ENCODE results near the gene TMEM132E. TPM values are rescaled to one million over a fixed set of nuclear protein-coding genes. Genes with fewer than 3 reads are reported as not detected.
A peak's percentile ranks its signal among the peaks of the same experiment; 100 is the strongest.

Gene TMEM132E
- total and polyA plus RNA-seq, 9 donors = 0.07 to 0.80 (median 0.22) TPM

GRCh38 chr17:34639706-34640425 is 60.5 kb downstream of the TMEM132E start:
- H3K36me3 ChIP-seq (ENCODE audit: control insufficient read depth, insufficient read depth, low read length) = no peaks in the 10 kb centered on the region
- no peaks in the 10 kb centered on the region for H3K9me3 ChIP-seq (replicated peaks; ENCODE audit: control insufficient read depth, low read depth, low read length)
- DNase-seq = peak; percentile 59
- no peak overlapping the region for H3K27ac ChIP-seq (ENCODE audit: low read length)
- peaks cover 31% of the 10 kb centered on the region for H3K4me1 ChIP-seq (ENCODE audit: control insufficient read depth, insufficient read depth, low read length)
- 74% methylated on average over 5 of the region's 6 CpGs for WGBS (ENCODE audit: insufficient coverage)
- H3K27me3 ChIP-seq (ENCODE audit: control insufficient read depth, insufficient read depth, low read length) = peaks cover 55% of the 10 kb centered on the region
- H3K4me3 ChIP-seq (ENCODE audit: low read length) = no peak overlapping the region

GRCh38 chr17:34641368-34641767 is 62.0 kb downstream of the TMEM132E start:
- Histone ChIP-seq H3K27ac (ENCODE audit: low read length) (no peak overlapping the region), H3K27me3 (ENCODE audit: control insufficient read depth, insufficient read depth, low read length) (peaks cover 42% of the 10 kb centered on the region), H3K4me1 (ENCODE audit: control insufficient read depth, insufficient read depth, low read length) (peaks cover 40% of the 10 kb centered on the region), H3K36me3 (ENCODE audit: control insufficient read depth, insufficient read depth, low read length) (no peaks in the 10 kb centered on the region), H3K4me3 (ENCODE audit: low read length) (no peak overlapping the region), H3K9me3 (replicated peaks; ENCODE audit: control insufficient read depth, low read depth, low read length) (no peaks in the 10 kb centered on the region)
- 63% methylated on average over 4 of the region's 7 CpGs for WGBS (ENCODE audit: insufficient coverage)
- no peak for DNase-seq

- DNase-seq = peak; percentile 20
- H3K4me1 ChIP-seq (ENCODE audit: control insufficient read depth, insufficient read depth, low read length) = peaks cover 25% of the 10 kb centered on the region
- no peak overlapping the region for H3K27ac ChIP-seq (ENCODE audit: low read length)
- H3K27me3 ChIP-seq (ENCODE audit: control insufficient read depth, insufficient read depth, low read length) = peaks cover 15% of the 10 kb centered on the region
- H3K4me3 ChIP-seq (ENCODE audit: low read length) = no peak overlapping the region
- 47% methylated on average over 2 of the region's 3 CpGs for WGBS (ENCODE audit: insufficient coverage)
- no peaks in the 10 kb centered on the region for H3K9me3 ChIP-seq (replicated peaks; ENCODE audit: control insufficient read depth, low read depth, low read length)
- H3K36me3 ChIP-seq (ENCODE audit: control insufficient read depth, insufficient read depth, low read length) = no peaks in the 10 kb centered on the region
These were observed 65.7 kb downstream of the TMEM132E start for GRCh38 chr17:34644941-34645550.

- DNase-seq = peak; percentile 55
- WGBS (ENCODE audit: insufficient coverage) = no CpG with 5 or more reads among the region's 3 CpGs
- H3K27ac ChIP-seq (ENCODE audit: low read length) = no peak overlapping the region
- H3K4me1 ChIP-seq (ENCODE audit: control insufficient read depth, insufficient read depth, low read length) = peaks cover 20% of the 10 kb centered on the region
- no peaks in the 10 kb centered on the region for H3K36me3 ChIP-seq (ENCODE audit: control insufficient read depth, insufficient read depth, low read length)
- no peak overlapping the region for H3K4me3 ChIP-seq (ENCODE audit: low read length)
- no peaks in the 10 kb centered on the region for H3K9me3 ChIP-seq (replicated peaks; ENCODE audit: control insufficient read depth, low read depth, low read length)
- peaks cover 16% of the 10 kb centered on the region for H3K27me3 ChIP-seq (ENCODE audit: control insufficient read depth, insufficient read depth, low read length)
These were observed 66.2 kb downstream of the TMEM132E start for GRCh38 chr17:34645594-34645993.

- Histone ChIP-seq H3K4me1 (ENCODE audit: control insufficient read depth, insufficient read depth, low read length) (peaks cover 13% of the 10 kb centered on the region), H3K4me3 (ENCODE audit: low read length) (no peak overlapping the region), H3K36me3 (ENCODE audit: control insufficient read depth, insufficient read depth, low read length) (no peaks in the 10 kb centered on the region), H3K27me3 (ENCODE audit: control insufficient read depth, insufficient read depth, low read length) (peaks cover 18% of the 10 kb centered on the region), H3K9me3 (replicated peaks; ENCODE audit: control insufficient read depth, low read depth, low read length) (no peaks in the 10 kb centered on the region), H3K27ac (ENCODE audit: low read length) (no peak overlapping the region)
- WGBS (ENCODE audit: insufficient coverage) = 75% methylated on average over 2 of the region's 3 CpGs
- no peak for DNase-seq
These were observed 68.1 kb downstream of the TMEM132E start for GRCh38 chr17:34647511-34647910.

- peaks cover 8% of the 10 kb centered on the region for H3K4me1 ChIP-seq (ENCODE audit: control insufficient read depth, insufficient read depth, low read length)
- no CpG with 5 or more reads among the region's 5 CpGs for WGBS (ENCODE audit: insufficient coverage)
- DNase-seq = no peak
- peaks cover 25% of the 10 kb centered on the region for H3K27me3 ChIP-seq (ENCODE audit: control insufficient read depth, insufficient read depth, low read length)
- H3K4me3 ChIP-seq (ENCODE audit: low read length) = no peak overlapping the region
- no peaks in the 10 kb centered on the region for H3K9me3 ChIP-seq (replicated peaks; ENCODE audit: control insufficient read depth, low read depth, low read length)
- no peaks in the 10 kb centered on the region for H3K36me3 ChIP-seq (ENCODE audit: control insufficient read depth, insufficient read depth, low read length)
- no peak overlapping the region for H3K27ac ChIP-seq (ENCODE audit: low read length)
These were observed 70.8 kb downstream of the TMEM132E start for GRCh38 chr17:34650051-34650750.

GRCh38 chr17:34651402-34651811 is 72.0 kb downstream of the TMEM132E start:
- no peaks in the 10 kb centered on the region for H3K36me3 ChIP-seq (ENCODE audit: control insufficient read depth, insufficient read depth, low read length)
- H3K27ac ChIP-seq (ENCODE audit: low read length) = no peak overlapping the region
- H3K4me1 ChIP-seq (ENCODE audit: control insufficient read depth, insufficient read depth, low read length) = peaks cover 3% of the 10 kb centered on the region
- WGBS (ENCODE audit: insufficient coverage) = 63% methylated on average over 8 of the region's 13 CpGs
- no peaks in the 10 kb centered on the region for H3K9me3 ChIP-seq (replicated peaks; ENCODE audit: control insufficient read depth, low read depth, low read length)
- no peak overlapping the region for H3K4me3 ChIP-seq (ENCODE audit: low read length)
- no peak for DNase-seq
- H3K27me3 ChIP-seq (ENCODE audit: control insufficient read depth, insufficient read depth, low read length) = peaks cover 25% of the 10 kb centered on the region

- H3K4me3 ChIP-seq (ENCODE audit: low read length) = no peak overlapping the region
- no peaks in the 10 kb centered on the region for H3K36me3 ChIP-seq (ENCODE audit: control insufficient read depth, insufficient read depth, low read length)
- 68% methylated on average over 6 of the region's 8 CpGs for WGBS (ENCODE audit: insufficient coverage)
- H3K27ac ChIP-seq (ENCODE audit: low read length) = no peak overlapping the region
- DNase-seq = no peak
- H3K4me1 ChIP-seq (ENCODE audit: control insufficient read depth, insufficient read depth, low read length) = peaks cover 3% of the 10 kb centered on the region
- no peaks in the 10 kb centered on the region for H3K9me3 ChIP-seq (replicated peaks; ENCODE audit: control insufficient read depth, low read depth, low read length)
- peaks cover 25% of the 10 kb centered on the region for H3K27me3 ChIP-seq (ENCODE audit: control insufficient read depth, insufficient read depth, low read length)
These were observed 72.7 kb downstream of the TMEM132E start for GRCh38 chr17:34652021-34652555.

GRCh38 chr17:34653511-34653910 is 74.1 kb downstream of the TMEM132E start:
- H3K27me3 ChIP-seq (ENCODE audit: control insufficient read depth, insufficient read depth, low read length) = peaks cover 25% of the 10 kb centered on the region
- H3K36me3 ChIP-seq (ENCODE audit: control insufficient read depth, insufficient read depth, low read length) = no peaks in the 10 kb centered on the region
- peaks cover 3% of the 10 kb centered on the region for H3K4me1 ChIP-seq (ENCODE audit: control insufficient read depth, insufficient read depth, low read length)
- WGBS (ENCODE audit: insufficient coverage) = 31% methylated on average over 9 of the region's 11 CpGs
- peak; percentile 7 for DNase-seq
- no peak overlapping the region for H3K4me3 ChIP-seq (ENCODE audit: low read length)
- H3K27ac ChIP-seq (ENCODE audit: low read length) = no peak overlapping the region
- no peaks in the 10 kb centered on the region for H3K9me3 ChIP-seq (replicated peaks; ENCODE audit: control insufficient read depth, low read depth, low read length)

GRCh38 chr17:34654276-34654880 is 75.0 kb downstream of the TMEM132E start:
- peaks cover 3% of the 10 kb centered on the region for H3K4me1 ChIP-seq (ENCODE audit: control insufficient read depth, insufficient read depth, low read length)

More at GRCh38 chr17:34654276-34654880, 75.0 kb downstream of the TMEM132E start:
- Histone ChIP-seq H3K27ac (ENCODE audit: low read length) (no peak overlapping the region), H3K4me3 (ENCODE audit: low read length) (no peak overlapping the region), H3K36me3 (ENCODE audit: control insufficient read depth, insufficient read depth, low read length) (no peaks in the 10 kb centered on the region), H3K27me3 (ENCODE audit: control insufficient read depth, insufficient read depth, low read length) (peaks cover 27% of the 10 kb centered on the region), H3K9me3 (replicated peaks; ENCODE audit: control insufficient read depth, low read depth, low read length) (no peaks in the 10 kb centered on the region)
- no peak for DNase-seq
- WGBS (ENCODE audit: insufficient coverage) = 100% methylated on average over 1 of the region's 4 CpGs
